Pons (tissue), 1 donor: ENCODE results near the gene GSTO2.

Experiments
- DNase-seq: peaks from one replicate; pipeline ENCODE4 v3.0.0-alpha.2; 2016; ENCODE audit warnings: low spot score

The GSTO2 gene

GRCh38 chr10:104253606-104254410 is 15.2 kb upstream of the GSTO2 start:
- DNase-seq, result no peak

DNA sequence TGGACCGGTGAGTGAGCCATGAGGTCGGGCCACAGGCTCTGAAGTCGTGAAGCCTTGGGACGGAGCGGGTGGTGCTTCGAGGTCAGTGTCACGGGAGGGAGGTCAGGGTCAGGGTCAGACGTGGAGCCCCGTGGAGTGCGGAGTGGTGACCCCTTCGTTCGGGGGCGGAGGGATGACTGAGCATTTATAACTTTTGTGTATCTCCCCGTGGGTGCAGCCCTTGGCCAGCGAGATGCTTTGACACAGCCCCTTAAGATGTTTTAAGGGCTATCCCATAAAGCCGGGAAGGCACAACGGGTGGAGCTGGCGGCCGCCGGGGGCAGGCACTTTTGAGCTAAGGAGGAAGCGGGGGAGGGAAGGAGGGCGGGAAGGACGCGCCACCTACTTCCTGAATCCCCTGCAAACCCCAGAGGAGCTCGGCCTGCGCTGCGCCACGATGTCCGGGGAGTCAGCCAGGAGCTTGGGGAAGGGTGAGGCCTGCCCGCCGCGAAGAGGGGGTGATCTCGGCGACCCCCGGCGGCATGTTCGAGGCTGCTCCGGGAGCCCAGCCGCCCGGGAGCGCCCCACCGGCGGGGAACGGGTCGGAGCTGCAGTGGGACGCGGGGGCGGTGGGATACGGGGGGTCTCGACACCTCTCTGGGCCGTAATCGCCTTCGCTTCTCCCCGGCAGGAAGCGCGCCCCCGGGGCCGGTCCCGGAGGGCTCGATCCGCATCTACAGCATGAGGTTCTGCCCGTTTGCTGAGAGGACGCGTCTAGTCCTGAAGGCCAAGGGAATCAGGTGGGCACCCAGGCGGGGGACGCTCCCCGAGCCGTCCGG is 14.3 kb upstream of the GSTO2 start, which contains the start of gene GSTO1:
Gene GSTO1 (plus strand): TSS at position 400 of the 818 bp plus-strand sequence. CDS start 37 bp downstream, at position 437.
- peak; percentile 61 for DNase-seq

GRCh38 chr10:104255311-104255981 is 13.5 kb upstream of the GSTO2 start:
- peak; percentile 82 for DNase-seq

DNA sequence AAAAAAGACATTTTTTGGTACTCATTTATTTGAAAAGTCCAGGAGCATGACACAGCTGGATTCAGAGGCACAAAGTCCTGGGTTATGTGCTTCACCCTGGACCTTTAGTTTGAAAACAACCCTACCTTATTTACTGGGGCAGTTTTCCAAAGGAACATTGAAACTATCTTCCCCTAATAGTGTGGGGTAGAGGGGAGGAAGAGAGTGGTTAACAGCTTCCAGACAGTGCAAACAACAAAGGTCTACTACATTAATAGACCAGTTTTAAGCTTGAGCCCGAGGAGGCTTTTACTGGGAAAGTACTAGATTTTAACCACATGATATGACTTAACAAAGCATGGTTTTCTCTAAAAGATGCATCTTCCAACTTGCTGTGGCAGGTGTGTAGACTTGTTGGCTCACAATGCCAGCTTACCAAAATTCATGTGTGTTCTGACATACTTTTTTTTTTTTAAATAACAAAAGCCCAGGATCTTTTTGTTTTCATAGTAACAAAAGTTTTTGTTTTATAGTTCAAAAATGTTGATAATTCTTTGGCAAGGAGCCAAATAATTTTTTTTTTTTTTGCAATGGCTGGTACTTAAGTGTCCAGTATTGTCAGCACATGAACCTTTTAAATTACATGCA is 12.5 kb upstream of the GSTO2 start:
- DNase-seq, result peak; percentile 54

GRCh38 chr10:104257235-104257634 is 11.7 kb upstream of the GSTO2 start:
- DNase-seq, result no peak

DNA sequence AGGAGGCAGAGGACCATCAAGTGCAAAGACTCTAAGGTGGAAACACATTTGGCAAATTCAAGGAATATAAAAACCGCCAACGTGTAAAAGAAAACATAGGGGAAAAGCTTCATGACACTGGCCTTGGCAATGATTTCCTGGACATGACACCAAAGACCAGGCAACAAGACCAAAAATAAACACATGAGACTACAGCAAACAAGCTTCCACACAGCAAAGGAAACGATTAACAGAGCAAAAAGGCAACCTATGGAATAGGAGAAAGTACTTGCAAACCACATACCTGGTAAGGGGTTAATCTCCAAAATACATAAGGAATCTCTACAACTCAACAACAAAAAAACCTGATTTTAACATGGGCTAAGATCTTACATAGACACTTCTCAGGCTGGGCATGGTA is 10.8 kb upstream of the GSTO2 start:
- DNase-seq, result no peak

GRCh38 chr10:104259456-104259855 is 9.5 kb upstream of the GSTO2 start:
- no peak for DNase-seq

DNA sequence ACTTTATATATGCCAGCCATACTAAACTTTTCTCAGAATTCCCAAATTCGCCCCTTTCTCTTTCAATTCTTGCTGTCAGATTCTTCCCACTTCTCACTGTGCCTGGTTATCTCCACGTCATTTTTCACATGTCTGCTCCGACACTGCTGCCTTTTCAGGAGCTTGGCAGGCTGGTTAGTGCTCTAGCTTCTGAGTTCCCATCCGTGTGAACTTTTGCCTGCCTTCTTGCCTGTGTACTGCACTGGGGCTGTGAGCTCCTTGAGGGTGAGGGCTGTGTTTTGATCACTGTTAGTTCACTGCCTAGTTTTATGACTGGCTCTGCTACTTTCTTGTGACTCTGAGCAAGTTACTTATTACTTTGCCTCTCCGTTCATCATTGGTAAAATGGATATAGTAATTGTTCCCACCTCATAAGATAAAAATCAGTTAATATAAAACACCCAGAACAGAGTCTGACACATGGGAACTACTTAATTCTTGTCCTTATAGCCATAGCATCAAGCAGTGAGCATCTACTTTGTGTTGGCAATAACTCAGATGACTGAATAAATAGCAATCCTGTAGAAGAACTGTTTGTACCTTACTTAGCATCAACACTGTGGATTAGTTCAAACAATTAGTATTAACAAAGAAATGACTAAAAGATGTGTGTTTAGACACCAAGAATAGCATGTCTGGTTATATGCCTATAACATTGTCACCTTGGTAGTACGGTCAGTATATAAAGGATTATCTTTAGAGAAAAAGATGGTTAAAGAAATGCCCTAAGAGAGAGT is 8.8 kb upstream of the GSTO2 start:
- DNase-seq, result no peak

- DNase-seq, result no peak
Measured at GRCh38 chr10:104260775-104261115, 8.2 kb upstream of the GSTO2 start.

- no peak for DNase-seq
Measured at GRCh38 chr10:104262055-104262454, 6.9 kb upstream of the GSTO2 start.

- no peak for DNase-seq
Measured at GRCh38 chr10:104264783-104265182, 4.2 kb upstream of the GSTO2 start.

DNA sequence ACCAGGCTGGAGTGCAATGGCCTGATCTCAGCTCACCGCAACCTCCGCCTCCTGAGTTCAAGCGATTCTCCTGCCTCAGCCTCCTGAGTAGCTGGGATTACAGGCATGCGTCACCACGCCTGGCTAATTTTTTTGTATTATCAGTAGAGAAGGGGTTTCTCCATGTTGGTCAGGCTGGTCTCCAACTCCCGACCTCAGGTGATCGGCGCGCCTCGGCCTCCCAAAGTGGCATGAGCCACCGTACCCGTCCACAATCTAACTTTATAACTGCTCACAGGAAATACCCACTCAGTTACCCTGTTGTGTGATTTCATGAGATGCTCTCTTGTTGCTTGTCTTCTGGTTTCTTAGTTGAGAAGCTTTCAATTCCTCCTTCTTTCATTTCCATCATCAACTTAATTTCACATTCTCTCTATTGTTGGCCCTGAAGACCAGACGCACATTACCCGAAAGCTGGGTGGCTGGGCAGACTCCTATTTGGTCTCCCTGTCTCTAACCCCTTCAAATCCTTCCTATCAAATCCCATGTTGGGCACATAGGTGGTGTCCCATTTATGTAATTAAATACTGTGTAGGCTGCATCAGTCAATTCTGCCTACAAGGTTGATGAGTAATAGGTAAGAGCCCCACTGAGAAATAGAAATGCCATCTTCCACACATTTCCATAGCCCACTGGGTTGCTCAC is 1.1 kb upstream of the GSTO2 start:
- DNase-seq, result no peak

DNA sequence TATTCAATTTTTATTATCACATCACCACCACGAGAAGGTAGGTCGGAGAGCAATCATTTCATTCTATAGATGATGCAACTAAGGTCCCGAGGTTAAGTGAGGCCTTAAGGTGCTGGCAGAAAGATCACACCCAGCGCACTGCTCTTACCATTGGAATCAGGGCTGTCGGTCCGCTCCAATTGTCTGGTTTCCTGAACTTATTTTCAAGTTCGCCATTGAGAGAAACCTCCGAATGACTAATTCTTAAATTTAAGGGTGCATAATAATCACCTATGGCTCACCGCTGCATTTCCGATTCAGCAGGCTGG is 625 bp upstream of the GSTO2 start:
- DNase-seq, result no peak

DNA sequence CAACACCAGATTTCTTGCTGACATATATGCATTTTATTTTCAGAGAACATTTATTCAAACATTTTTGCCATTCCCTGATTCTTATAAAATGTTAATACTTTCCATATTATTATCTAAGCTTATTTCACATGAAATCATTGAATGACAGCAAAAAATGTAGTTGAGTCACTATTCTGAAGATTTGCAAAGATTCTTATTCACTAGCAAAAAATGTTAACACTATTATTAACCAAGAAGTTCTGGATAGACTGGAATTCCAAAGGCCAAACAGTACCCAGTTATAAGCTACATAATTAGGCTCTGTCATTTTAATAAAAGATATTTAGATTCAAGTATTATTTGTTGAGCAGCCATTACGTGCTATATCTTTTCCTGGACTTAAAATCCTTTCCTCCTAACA is 4.3 kb downstream of the GSTO2 start:
- DNase-seq, result no peak

- no peak for DNase-seq
Measured at GRCh38 chr10:104273899-104274575, 5.1 kb downstream of the GSTO2 start.

- no peak for DNase-seq
Measured at GRCh38 chr10:104274762-104275721, 6.1 kb downstream of the GSTO2 start.

DNA sequence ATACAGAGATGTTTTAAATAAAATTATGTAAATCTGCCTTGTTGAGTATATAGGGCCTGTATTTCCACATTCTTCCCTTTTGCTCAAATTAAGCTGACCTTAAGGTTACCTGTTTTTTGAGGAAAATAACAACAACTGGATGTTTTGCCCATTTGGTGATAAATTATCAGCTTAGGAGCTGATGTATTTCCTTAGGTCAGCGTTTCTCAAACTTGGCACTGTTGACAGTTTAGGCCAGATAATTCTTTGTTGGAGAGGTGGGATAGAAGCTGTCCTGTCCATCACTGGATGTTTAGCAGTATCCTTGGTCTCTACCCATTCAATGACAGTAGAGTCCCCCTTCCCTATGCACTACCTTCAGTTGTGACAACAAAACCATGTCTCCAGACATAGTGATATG is 7.2 kb downstream of the GSTO2 start:
- no peak for DNase-seq

DNA sequence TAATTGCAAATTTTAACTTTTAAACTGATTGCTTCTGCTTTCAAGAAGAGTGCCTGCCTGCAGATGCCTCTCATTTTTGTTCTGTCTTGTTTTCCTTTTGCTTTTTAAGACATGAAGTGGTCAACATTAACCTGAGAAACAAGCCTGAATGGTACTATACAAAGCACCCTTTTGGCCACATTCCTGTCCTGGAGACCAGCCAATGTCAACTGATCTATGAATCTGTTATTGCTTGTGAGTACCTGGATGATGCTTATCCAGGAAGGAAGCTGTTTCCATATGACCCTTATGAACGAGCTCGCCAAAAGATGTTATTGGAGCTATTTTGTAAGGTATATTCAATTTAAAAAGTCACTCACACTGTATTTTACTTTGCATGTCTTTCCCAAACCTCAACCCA is 8.8 kb downstream of the GSTO2 start:
- DNase-seq, result no peak

DNA sequence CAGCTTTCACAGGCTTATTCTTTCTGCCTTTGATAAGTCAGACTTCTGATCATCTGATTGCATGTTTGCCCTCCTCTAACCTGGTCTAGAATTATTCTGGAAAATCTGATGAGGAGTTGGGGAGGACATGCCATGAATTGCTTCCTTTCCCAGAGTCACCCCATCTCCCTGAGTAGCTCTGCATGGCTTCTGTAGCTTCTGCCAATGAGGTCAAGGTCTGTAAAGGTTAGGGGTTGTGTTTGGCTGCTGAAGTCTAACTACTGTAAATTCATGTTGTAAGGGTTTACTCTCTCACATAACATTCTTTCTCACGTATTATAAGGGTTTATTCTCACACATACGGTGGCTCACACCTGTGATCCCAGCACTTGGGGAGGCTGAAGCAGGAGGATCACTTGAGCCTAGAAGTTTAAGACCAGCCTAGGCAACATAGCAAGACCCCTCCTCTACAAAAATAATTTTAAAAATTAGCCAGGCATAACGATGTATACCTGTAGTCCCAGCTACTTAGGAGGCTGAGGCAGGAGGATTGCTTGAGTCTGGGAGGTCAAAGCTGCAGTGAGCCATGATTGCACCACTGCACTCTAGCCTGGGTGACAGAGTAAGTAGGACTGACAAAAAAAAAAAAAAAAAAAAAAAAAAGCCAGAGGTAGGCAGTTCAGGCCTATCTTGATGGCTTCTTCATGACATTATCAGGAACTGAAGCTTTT is 10.7 kb downstream of the GSTO2 start:
- no peak for DNase-seq
